Adrenal gland (tissue), 12 donors: ENCODE data around the gene CTCFL. TPM values are rescaled to one million over a fixed set of nuclear protein-coding genes. Genes with fewer than 3 reads are reported as not detected.

Experiments used
- DNase-seq, 7 donors: peaks; one replicate each; pipeline ENCODE4 v3.0.0-alpha.2; 2019 to 2020
- H3K27ac ChIP-seq, 5 donors: fragments of 200-600 bp; sonication (generic) in 4 of 5; 1 replicate in 3 of 5; 2 replicates in 2 of 5; pipeline versions ENCODE4 v1.5.1 to v1.8.0; 2016 to 2020; ENCODE audit warnings: mild to moderate bottlenecking in 1 of 5
- H3K27me3 ChIP-seq: fragments of 200-600 bp; 2 replicates; pipeline ENCODE4 v1.8.0; 2021
- H3K36me3 ChIP-seq, 2 donors: fragments of 200-600 bp; replicated peaks in 1 of 2; 1 replicate in 1 of 2; 2 replicates in 1 of 2; pipeline versions ENCODE4 v1.5.1 to v1.8.0; 2018 to 2022
- H3K4me1 ChIP-seq, 2 donors: fragments of 200-600 bp; replicated peaks in 1 of 2; 1 replicate in 1 of 2; 2 replicates in 1 of 2; pipeline versions ENCODE4 v1.5.1 to v1.8.0; 2018 to 2021
- H3K4me3 ChIP-seq, 4 donors: fragments of 200-600 bp; sonication (generic) in 3 of 4; one replicate each; pipeline ENCODE4 v1.5.1; 2016 to 2018
- H3K9me3 ChIP-seq, 3 donors: fragments of 200-600 bp; sonication (generic) in 1 of 3; replicated peaks in 1 of 3; 1 replicate in 2 of 3; 2 replicates in 1 of 3; pipeline versions ENCODE4 v1.5.1 to v1.8.0; 2016 to 2021
- CTCF ChIP-seq, 6 experiments: fragments of 450-650 bp in 4 of 6; fragments of 200-600 bp in 2 of 6; sonication (generic) in 1 of 6; IDR thresholded peaks; 1 replicate in 5 of 6; 2 replicates in 1 of 6; pipeline versions ENCODE4 v1.5.1 to v1.8.0; 2016 to 2021; ENCODE audit warnings: antibody characterized with exemption in 6 of 6, mild to moderate bottlenecking in 2 of 6, moderate library complexity in 1 of 6
- POLR2A ChIP-seq, 2 donors: fragments of 450-650 bp; IDR thresholded peaks; one replicate each; pipeline ENCODE4 v1.6.1; 2017; ENCODE audit warnings: antibody characterized with exemption in 2 of 2, mild to moderate bottlenecking in 2 of 2, moderate library complexity in 1 of 2
- WGBS, 4 donors: extraction: QIAGEN DNeasy Blood & Tissue Kit in 2 of 4; methylation state at CpG; one replicate each; pipeline versions ENCODE4 v1.1.5 to v1.1.7; 2013 to 2017; 5-methylcytosine and 5-hydroxymethylcytosine counted together
- intact Hi-C, 2 donors: fragments of 100-400 bp; cut with DNase I; formaldehyde crosslinking; loops; one replicate each; pipeline versions ENCODE4 v1.14.1 to v1.15.0; 2022 to 2023
- polyA plus RNA-seq, 3 donors: library from polyadenylated mRNA; stranded (reverse); fragments of 200-250 nt in 2 of 3; fragments of 350-450 nt in 1 of 3; fragmentation: Illumina TruSeq in 1 of 3; extraction: RNeasy Lipid Tissue Mini Kit (QIAGEN cat#74804) in 1 of 3; gene quantifications; one replicate each; pipeline ENCODE4 v1.2.3, GENCODE V29; 2013 to 2014
- total RNA-seq, 9 donors: library from RNA; depleted of rRNA in 4 of 9; stranded (reverse); fragments of >200 nt in 4 of 9; fragments of 120-200 nt in 1 of 9; fragmentation: NEBNext Ultra II Directional in 1 of 9; extraction: Animal tissue kit (Norgen Biotek cat#: 25700) in 1 of 9; gene quantifications; one replicate each; pipeline versions ENCODE4 v1.1.0 to v1.2.4, GENCODE V29; 2013 to 2023
- donor health status: healthy with polysubstance abuse.
- donor health status: Bipolar disorder and iron deficiency.
- donor health status: DM: yes; HTN: yes; CAD: no.
- donor health status: DM: no; HTN: no; CAD: no.
- donor health status: DM: no; HTN: no; CAD: no.
- donor health status: DM: yes; HTN: yes; CAD: no.

CTCFL gene
- total and polyA plus RNA-seq, 12 donors: 0.08 to 0.27 (median 0.14) TPM; not detected in 9

GRCh38 chr20:57567471-57568079, 42.6 kb upstream of the CTCFL start:
- Histone ChIP-seq H3K27me3 (peaks cover 5% of the 10 kb centered on the region), H3K4me3 (no peak overlapping the region), H3K4me1 (no peaks in the 10 kb centered on the region), H3K9me3 (no peaks in the 10 kb centered on the region), H3K27ac (no peak overlapping the region), H3K36me3 (no peaks in the 10 kb centered on the region)
- DNase-seq: no peak
- TF ChIP-seq CTCF (IDR thresholded peaks at IDR 0.05) (no peak), POLR2A (IDR thresholded peaks at IDR 0.05) (no peak)
- WGBS, 4 donors: 72 to 80% (median 75%) methylated on average over 9 of the region's 9 CpGs
- intact Hi-C loops: no loop called here

DNA sequence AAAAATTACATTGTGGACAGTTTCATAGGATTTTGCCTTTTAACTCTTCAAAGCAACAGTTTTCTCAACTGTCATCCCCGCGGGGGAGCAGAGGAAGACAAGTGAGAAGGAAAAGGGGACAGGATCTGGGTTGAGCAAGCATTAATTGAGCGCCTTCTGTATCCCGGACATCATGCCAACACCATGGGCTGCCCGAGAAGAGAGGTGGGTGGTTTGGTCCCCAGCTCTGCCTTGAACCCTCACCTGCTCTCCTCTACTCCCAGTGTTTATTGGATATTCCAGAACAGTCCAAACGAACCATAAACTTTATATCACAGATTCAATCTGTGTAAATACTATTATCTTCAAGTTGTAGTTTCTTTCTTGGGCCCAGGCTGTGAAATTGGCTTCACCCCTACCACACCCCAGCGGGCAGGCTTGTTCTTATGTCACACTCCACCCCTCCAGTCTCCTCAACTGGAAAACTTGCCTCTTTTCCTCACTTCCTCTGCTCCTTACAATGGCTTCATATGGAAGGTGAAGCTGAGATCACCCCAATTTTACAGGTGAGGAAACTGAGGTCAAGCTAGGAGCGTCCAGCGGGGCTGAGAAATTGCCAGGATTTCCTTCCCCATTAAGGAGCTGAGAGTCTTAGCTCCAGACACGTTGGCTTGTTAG, 42.0 kb upstream of the CTCFL start:
- Histone ChIP-seq H3K4me1 (no peaks in the 10 kb centered on the region), H3K27me3 (peaks cover 5% of the 10 kb centered on the region), H3K27ac (no peak overlapping the region), H3K4me3 (no peak overlapping the region), H3K36me3 (no peaks in the 10 kb centered on the region), H3K9me3 (no peaks in the 10 kb centered on the region)
- TF ChIP-seq POLR2A (IDR thresholded peaks at IDR 0.05): no peak
- TF ChIP-seq CTCF (IDR thresholded peaks at IDR 0.05): no peak
- WGBS, 4 donors: 70 to 77% (median 71%) methylated on average over 10 of the region's 10 CpGs
- intact Hi-C loops: no loop called here
- no peak for DNase-seq

GRCh38 chr20:57566399-57566798, 41.5 kb upstream of the CTCFL start:
- 4 to 23% (median 14%) methylated on average over 1 of the region's 1 CpG for WGBS, 4 donors
- TF ChIP-seq POLR2A (IDR thresholded peaks at IDR 0.05): no peak
- TF ChIP-seq CTCF (IDR thresholded peaks at IDR 0.05): no peak

DNA sequence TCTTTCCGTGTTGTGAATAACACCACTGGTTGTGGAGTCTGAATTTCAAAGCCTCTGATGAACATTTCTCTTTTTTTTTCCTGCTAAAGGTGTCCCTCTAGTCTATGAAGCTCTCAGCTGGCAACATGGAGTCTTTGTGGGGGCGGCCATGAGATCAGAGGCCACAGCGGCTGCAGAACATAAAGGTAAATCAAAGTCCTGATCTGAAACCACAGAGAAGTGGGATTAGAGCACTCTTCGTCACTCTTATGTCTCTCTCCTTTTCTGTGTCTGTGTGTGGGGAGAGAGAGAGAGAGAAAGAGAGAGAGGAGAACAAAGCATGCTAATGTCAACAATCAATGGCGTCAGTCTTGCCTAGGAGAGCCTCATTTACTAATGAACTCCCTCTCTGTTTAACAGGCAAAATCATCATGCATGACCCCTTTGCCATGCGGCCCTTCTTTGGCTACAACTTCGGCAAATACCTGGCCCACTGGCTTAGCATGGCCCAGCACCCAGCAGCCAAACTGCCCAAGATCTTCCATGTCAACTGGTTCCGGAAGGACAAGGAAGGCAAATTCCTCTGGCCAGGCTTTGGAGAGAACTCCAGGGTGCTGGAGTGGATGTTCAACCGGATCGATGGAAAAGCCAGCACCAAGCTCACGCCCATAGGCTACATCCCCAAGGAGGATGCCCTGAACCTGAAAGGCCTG, 40.2 kb upstream of the CTCFL start:
- H3K27ac ChIP-seq: no peak overlapping the region
- H3K27me3 ChIP-seq: peaks cover 5% of the 10 kb centered on the region
- H3K4me3 ChIP-seq: no peak overlapping the region
- H3K4me1 ChIP-seq: peaks cover 0 to 4% of the 10 kb centered on the region in 2 donors
- no peaks in the 10 kb centered on the region for H3K9me3 ChIP-seq
- WGBS, 4 donors: 83 to 88% (median 86%) methylated on average over 11 of the region's 11 CpGs
- no peak for TF ChIP-seq POLR2A (IDR thresholded peaks at IDR 0.05)
- TF ChIP-seq CTCF (IDR thresholded peaks at IDR 0.05): no peak
- intact Hi-C loops: no loop called here
- no peaks in the 10 kb centered on the region for H3K36me3 ChIP-seq
- DNase-seq: no peak

More at GRCh38 chr20:57566399-57566798, 41.5 kb upstream of the CTCFL start:
- intact Hi-C loops: no loop called here
- Histone ChIP-seq H3K36me3 (no peaks in the 10 kb centered on the region), H3K4me1 (no peaks in the 10 kb centered on the region), H3K4me3 (no peak overlapping the region), H3K27me3 (peaks cover 5% of the 10 kb centered on the region), H3K27ac (no peak overlapping the region), H3K9me3 (no peaks in the 10 kb centered on the region)
- no peak for DNase-seq
